GM20431 (cell line): ENCODE data around the gene CD69.

Experiments
- in situ Hi-C: fragments of 300-500 bp; cut with MseI, MboI; formaldehyde crosslinking; loops from one replicate; pipeline ENCODE4 v1.15.0; 2020; ENCODE audit warnings: low sequenced_read_pairs; ENCODE audit not compliant: unreplicated experiment

CD69 gene

GRCh38 chr12:9751204-9752144, 9.2 kb downstream of the CD69 start:
- in situ Hi-C loops, result no loop called here

GRCh38 chr12:9750276-9751203, 10.2 kb downstream of the CD69 start:
- in situ Hi-C loops, result no loop called here

GRCh38 chr12:9749640-9750039, 11.1 kb downstream of the CD69 start:
- in situ Hi-C loops, result loop anchor here (25.0 kb wide), 1 partner anchor 112 kb away; no protein-coding TSS in a partner anchor

GRCh38 chr12:9745199-9745598, 15.5 kb downstream of the CD69 start:
- in situ Hi-C loops, result loop anchor here (25.0 kb wide), 1 partner anchor 108 kb away; no protein-coding TSS in a partner anchor

GRCh38 chr12:9742661-9743060, 18.0 kb downstream of the CD69 start:
- in situ Hi-C loops, result loop anchor here (25.0 kb wide), 1 partner anchor 105 kb away; no protein-coding TSS in a partner anchor

GRCh38 chr12:9741726-9742125, 19.0 kb downstream of the CD69 start:
- in situ Hi-C loops, result loop anchor here (25.0 kb wide), 1 partner anchor 104 kb away; no protein-coding TSS in a partner anchor

- in situ Hi-C loops, result loop anchor here (25.0 kb wide), 1 partner anchor 103 kb away; no protein-coding TSS in a partner anchor
Observed at GRCh38 chr12:9740106-9740750, 20.5 kb downstream of the CD69 start.

- in situ Hi-C loops, result loop anchor here (25.0 kb wide), 1 partner anchor 102 kb away; no protein-coding TSS in a partner anchor
Observed at GRCh38 chr12:9739404-9740105, 21.1 kb downstream of the CD69 start.

- in situ Hi-C loops, result loop anchor here (25.0 kb wide), 1 partner anchor 102 kb away; no protein-coding TSS in a partner anchor
Observed at GRCh38 chr12:9738905-9739304, 21.8 kb downstream of the CD69 start.

GRCh38 chr12:9736936-9737705, 23.6 kb downstream of the CD69 start:
- in situ Hi-C loops, result loop anchor here (25.0 kb wide), 1 partner anchor 100 kb away; no protein-coding TSS in a partner anchor

- in situ Hi-C loops, result loop anchor here (25.0 kb wide), 1 partner anchor 98 kb away; no protein-coding TSS in a partner anchor
Observed at GRCh38 chr12:9735601-9736000, 25.1 kb downstream of the CD69 start.

- in situ Hi-C loops, result loop anchor here (25.0 kb wide), 1 partner anchor 96 kb away; no protein-coding TSS in a partner anchor
Observed at GRCh38 chr12:9732921-9733461, 27.7 kb downstream of the CD69 start, which contains the start of gene CLECL1. TSS of gene CLECL1 (minus strand) at chr12:9733097.

- in situ Hi-C loops, result loop anchor here (25.0 kb wide), 1 partner anchor 94 kb away; no protein-coding TSS in a partner anchor
Observed at GRCh38 chr12:9731797-9732196, 28.9 kb downstream of the CD69 start.

GRCh38 chr12:9731393-9731792, 29.3 kb downstream of the CD69 start:
- in situ Hi-C loops, result loop anchor here (25.0 kb wide), 1 partner anchor 94 kb away; no protein-coding TSS in a partner anchor

- in situ Hi-C loops, result loop anchor here (25.0 kb wide), 1 partner anchor 93 kb away; no protein-coding TSS in a partner anchor
Observed at GRCh38 chr12:9730591-9730990, 30.1 kb downstream of the CD69 start.

GRCh38 chr12:9730011-9730410, 30.7 kb downstream of the CD69 start:
- in situ Hi-C loops, result loop anchor here (25.0 kb wide), 1 partner anchor 93 kb away; no protein-coding TSS in a partner anchor

- in situ Hi-C loops, result loop anchor here (25.0 kb wide), 1 partner anchor 92 kb away; no protein-coding TSS in a partner anchor
Observed at GRCh38 chr12:9729082-9729481, 31.6 kb downstream of the CD69 start.
